ENCODE measurements around the gene DCDC2C.

DCDC2C gene

GRCh38 chr2:3672861-3673678 is 30.3 kb upstream of the DCDC2C start:
- DNase-seq (ENCODE audit: low read depth in 2 of 2), result no peak

- DNase-seq (ENCODE audit: low read depth in 2 of 2), result no peak
Measured at GRCh38 chr2:3674066-3674845, 29.1 kb upstream of the DCDC2C start.

- no peak for DNase-seq (ENCODE audit: low read depth in 2 of 2)
Measured at GRCh38 chr2:3675687-3676086, 27.7 kb upstream of the DCDC2C start.

- DNase-seq (ENCODE audit: low read depth in 2 of 2), result no peak
Measured at GRCh38 chr2:3677436-3677835, 25.9 kb upstream of the DCDC2C start.

- no peak for DNase-seq (ENCODE audit: low read depth in 2 of 2)
Measured at GRCh38 chr2:3678212-3678611, 25.2 kb upstream of the DCDC2C start.

- DNase-seq (ENCODE audit: low read depth in 2 of 2), result no peak
Measured at GRCh38 chr2:3679180-3679579, 24.2 kb upstream of the DCDC2C start.

- no peak for DNase-seq (ENCODE audit: low read depth in 2 of 2)
Measured at GRCh38 chr2:3679616-3680393, 23.6 kb upstream of the DCDC2C start.

GRCh38 chr2:3680548-3681345 is 22.6 kb upstream of the DCDC2C start:
- no peak for DNase-seq (ENCODE audit: low read depth in 2 of 2)

GRCh38 chr2:3681625-3682024 is 21.8 kb upstream of the DCDC2C start:
- DNase-seq (ENCODE audit: low read depth in 2 of 2), result no peak

- no peak for DNase-seq (ENCODE audit: low read depth in 2 of 2)
Measured at GRCh38 chr2:3682811-3683210, 20.6 kb upstream of the DCDC2C start.

- no peak for DNase-seq (ENCODE audit: low read depth in 2 of 2)
Measured at GRCh38 chr2:3683748-3684454, 19.5 kb upstream of the DCDC2C start.

GRCh38 chr2:3689998-3690748 is 13.2 kb upstream of the DCDC2C start:
- no peak for DNase-seq (ENCODE audit: low read depth in 2 of 2)

GRCh38 chr2:3692375-3692774 is 11.0 kb upstream of the DCDC2C start:
- no peak for DNase-seq (ENCODE audit: low read depth in 2 of 2)

- no peak for DNase-seq (ENCODE audit: low read depth in 2 of 2)
Measured at GRCh38 chr2:3696545-3696944, 6.8 kb upstream of the DCDC2C start.

GRCh38 chr2:3701071-3701470 is 2.3 kb upstream of the DCDC2C start:
- DNase-seq (ENCODE audit: low read depth in 2 of 2), result no peak

- no peak for DNase-seq (ENCODE audit: low read depth in 2 of 2)
Measured at GRCh38 chr2:3703757-3704355, 481 bp downstream of the DCDC2C start.

- DNase-seq (ENCODE audit: low read depth in 2 of 2), result no peak
Measured at GRCh38 chr2:3704692-3705091, 1.3 kb downstream of the DCDC2C start.

GRCh38 chr2:3705782-3706181 is 2.4 kb downstream of the DCDC2C start:
- no peak for DNase-seq (ENCODE audit: low read depth in 2 of 2)

- no peak for DNase-seq (ENCODE audit: low read depth in 2 of 2)
Measured at GRCh38 chr2:3706892-3707291, 3.5 kb downstream of the DCDC2C start.

- no peak for DNase-seq (ENCODE audit: low read depth in 2 of 2)
Measured at GRCh38 chr2:3708576-3708975, 5.2 kb downstream of the DCDC2C start.
